GM19467 (cell line): ENCODE results near the gene FCGR2B.
"Not testable (repeated sequence)": the region's sequence is repeated elsewhere in the genome, so short reads cannot be mapped to it uniquely, and the experiment has no call there.

Source experiments
- ATAC-seq: cut with Tn5 transposase; IDR thresholded peaks from one replicate; pipeline ENCODE4 v1.9.1; 2021; ENCODE audit warnings: mild to moderate bottlenecking, moderate library complexity; ENCODE audit not compliant: unreplicated experiment

FCGR2B gene

DNA sequence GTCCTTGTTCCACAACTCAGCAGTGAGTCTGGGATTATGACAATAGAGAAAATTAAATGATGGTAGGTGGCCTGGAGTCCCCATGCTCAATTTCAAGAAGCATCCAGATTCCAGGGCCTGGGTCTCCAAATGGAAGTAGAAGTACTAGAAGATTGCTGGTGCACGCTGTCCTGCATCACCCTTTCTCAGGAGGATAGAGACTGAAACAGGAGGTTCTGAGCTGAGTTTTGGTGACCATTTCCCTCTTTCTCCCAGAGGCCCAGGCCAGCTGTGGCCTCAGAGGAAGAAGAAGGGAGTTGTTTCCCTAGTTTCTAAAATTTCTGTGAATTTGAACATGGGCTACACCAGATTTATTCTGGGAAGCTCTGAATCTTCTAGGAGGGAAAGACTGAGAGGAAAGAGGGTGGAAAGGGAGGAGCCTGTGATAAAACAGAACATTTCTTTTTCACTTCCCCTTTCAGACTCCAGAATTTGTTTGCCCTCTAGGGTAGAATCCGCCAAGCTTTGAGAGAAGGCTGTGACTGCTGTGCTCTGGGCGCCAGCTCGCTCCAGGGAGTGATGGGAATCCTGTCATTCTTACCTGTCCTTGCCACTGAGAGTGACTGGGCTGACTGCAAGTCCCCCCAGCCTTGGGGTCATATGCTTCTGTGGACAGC, at the start of gene FCGR2B:
Gene FCGR2B, plus strand, starts transcription at position 460 of the 656 bp plus-strand sequence. Its CDS starts 99 bp downstream, at position 559.
- peak; percentile 65 for ATAC-seq

DNA sequence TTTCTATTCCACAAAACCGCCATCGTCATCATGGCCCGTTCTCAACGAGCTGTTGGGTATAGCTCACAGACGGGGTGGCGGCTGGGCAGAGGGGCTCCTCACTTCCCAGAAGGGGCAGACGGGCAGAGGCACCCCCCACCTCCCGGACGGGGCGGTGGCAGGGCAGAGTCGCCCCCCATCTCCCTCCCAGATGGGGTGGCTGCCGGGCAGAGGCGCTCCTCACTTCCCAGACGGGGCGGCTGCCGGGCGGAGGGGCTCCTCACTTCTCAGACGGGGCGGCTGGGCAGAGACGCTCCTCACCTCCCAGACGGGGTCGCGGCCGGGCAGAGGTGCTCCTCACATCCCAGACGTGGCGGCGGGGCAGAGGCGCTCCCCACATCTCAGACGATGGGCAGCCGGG, 46.5 kb upstream of the FCGR2B start:
- not testable (repeated sequence) for ATAC-seq

DNA sequence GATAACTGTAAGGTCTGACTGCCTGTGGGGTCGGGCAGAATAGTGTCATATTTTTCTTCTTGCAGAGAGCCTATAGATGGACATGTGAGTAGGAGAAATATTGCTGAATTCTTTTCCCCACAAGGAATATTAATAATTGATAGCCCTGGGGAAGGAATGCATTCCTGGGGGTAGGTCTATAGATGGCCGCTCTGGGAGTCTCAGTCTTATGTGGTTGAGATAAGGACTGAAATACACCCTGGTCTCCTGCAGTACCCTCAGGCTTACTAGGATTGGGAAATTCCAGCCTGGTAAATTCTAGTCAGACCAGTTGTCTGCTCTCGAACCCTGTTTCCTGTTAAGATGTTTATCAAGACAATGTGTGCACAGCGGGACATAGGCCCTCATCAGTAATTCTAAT, 44.4 kb upstream of the FCGR2B start:
- not testable (repeated sequence) for ATAC-seq

DNA sequence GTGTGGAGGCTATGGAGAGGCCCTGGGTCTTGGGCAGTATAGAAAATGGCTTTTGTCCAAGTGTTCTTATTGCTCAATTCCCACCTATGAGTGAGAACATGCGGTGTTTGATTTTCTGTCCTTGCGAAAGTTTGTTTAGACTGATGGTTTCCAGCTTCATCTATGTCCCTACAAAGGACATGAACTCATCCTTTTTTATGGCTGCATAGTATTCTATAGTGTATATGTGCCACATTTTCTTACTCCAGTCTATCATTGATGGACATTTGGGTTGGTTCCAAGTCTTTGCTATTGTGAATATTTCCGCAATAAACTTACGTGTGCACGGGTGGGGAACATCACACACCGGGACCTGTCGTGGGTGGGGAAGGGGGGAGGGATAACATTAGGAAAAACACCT, 42.5 kb upstream of the FCGR2B start:
- not testable (repeated sequence) for ATAC-seq

- not testable (repeated sequence) for ATAC-seq
These were observed 41.6 kb upstream of the FCGR2B start for GRCh38 chr1:161621181-161622000.

DNA sequence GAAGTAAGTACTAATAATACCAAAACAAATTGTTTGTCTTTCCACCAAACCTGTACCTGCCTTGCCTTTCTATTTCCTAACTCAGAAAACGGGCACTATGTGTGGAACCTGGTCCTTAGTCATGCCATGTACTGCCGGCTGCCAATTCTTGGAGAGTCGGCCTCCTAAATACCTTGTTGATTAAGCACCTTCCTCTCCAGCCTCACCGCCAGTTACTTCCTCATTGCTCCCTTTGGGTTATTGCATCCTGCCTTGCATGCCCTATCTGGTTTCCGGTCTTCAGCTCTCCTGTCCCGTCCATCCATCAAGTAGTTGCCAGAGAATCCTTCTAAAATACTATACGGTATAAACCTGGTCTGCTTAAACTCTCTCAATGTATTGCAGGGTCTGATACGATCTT, 40.9 kb upstream of the FCGR2B start:
- not testable (repeated sequence) for ATAC-seq

GRCh38 chr1:161623401-161624051, 39.4 kb upstream of the FCGR2B start:
- not testable (repeated sequence) for ATAC-seq

DNA sequence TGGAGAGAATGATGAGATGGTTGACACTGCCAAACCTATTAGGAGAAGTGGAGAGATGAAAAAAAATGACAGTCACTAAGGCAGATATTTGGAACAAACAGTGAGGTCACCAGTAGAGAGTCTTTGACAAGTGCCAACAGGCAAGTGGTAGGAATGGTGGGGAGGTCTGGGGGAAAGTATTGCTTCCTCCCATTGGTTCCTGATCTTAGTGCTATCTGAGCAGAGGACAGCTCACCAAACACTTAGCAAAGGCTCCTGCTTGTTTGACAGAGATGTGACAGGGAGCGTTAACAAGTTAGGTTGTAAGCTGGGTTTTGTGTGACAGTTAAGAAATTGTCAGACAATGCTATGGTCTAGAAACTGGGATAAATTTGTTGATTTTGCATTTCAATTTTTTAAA, 38.3 kb upstream of the FCGR2B start:
- ATAC-seq, result not testable (repeated sequence)

- ATAC-seq, result not testable (repeated sequence)
These were observed 36.3 kb upstream of the FCGR2B start for GRCh38 chr1:161626445-161627146.

DNA sequence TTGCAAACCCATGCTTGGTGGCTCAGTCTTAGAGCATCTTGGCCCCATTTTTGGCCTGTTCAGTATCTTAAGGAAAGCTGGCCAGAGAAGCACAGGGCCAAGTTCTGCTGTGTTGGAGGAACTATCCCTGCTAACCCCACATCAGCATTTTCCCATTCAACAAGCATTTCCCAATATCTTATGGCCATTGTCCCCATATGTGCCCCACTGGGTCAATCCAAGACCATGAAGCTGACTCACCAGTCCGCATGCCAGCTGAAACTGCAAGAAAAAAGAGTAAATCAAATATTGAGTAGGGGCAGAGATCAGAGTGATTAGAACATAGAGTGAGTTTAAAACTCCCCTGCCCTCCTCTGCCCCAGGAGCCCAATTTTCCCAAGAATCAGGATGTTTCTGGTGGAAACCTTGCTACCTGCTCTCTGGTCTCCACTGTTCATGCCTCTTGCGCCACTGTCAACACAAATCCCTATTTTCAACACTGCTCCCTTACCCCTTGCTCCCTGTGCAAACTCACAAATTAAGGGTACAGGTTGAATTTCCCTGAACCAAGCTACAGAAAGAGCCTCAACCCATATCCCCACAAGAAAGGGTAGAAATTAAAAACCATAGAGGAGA, 32.7 kb upstream of the FCGR2B start:
- ATAC-seq, result not testable (repeated sequence)

DNA sequence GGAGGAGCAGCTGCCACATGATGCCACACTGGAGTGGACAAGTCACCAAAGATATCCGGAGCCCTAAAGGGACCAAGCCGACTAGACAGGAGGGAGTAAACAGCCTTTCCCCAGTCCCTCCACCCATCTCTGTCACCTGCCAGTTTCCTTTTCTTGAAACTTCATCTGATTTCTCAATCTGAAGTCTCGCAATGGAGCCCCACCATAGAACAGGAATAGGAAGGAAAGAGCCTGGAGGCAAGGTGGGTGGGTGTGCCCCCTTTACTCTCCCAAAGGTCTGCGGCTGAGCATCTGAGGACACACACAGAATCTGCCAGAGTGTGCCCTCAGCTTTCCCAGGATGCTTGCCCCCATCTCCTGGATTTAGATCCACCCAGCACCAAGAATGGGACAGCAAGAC, 31.9 kb upstream of the FCGR2B start, which contains the start of gene FCGR3B:
Gene FCGR3B, minus strand, starts transcription at position 101 of the 400 bp plus-strand sequence. Its CDS starts 82 bp downstream, at position 19.
- no peak for ATAC-seq

- ATAC-seq, result not testable (repeated sequence)
These were observed 27.9 kb upstream of the FCGR2B start for GRCh38 chr1:161634993-161635392.

GRCh38 chr1:161636189-161636782, 26.7 kb upstream of the FCGR2B start:
- not testable (repeated sequence) for ATAC-seq

DNA sequence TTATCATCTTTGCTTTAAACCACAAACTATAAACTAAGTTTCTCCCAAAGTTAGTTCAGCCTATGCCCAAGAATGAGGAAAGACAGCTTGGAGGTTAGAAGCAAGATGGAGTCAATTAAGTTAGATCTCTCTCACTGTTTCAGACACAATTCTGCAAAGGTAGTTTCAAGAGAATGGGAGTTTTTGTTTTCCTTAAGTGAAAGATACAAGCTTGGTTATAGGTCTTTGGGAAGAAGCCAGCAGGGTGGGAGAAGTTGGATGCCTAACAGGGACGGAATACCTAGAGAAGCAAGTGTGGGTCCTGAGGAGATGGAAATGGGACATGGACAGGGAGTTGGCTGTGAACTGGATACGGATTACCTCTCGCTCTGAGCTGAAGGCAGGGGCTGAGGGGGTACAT, 26.0 kb upstream of the FCGR2B start:
- ATAC-seq, result not testable (repeated sequence)

DNA sequence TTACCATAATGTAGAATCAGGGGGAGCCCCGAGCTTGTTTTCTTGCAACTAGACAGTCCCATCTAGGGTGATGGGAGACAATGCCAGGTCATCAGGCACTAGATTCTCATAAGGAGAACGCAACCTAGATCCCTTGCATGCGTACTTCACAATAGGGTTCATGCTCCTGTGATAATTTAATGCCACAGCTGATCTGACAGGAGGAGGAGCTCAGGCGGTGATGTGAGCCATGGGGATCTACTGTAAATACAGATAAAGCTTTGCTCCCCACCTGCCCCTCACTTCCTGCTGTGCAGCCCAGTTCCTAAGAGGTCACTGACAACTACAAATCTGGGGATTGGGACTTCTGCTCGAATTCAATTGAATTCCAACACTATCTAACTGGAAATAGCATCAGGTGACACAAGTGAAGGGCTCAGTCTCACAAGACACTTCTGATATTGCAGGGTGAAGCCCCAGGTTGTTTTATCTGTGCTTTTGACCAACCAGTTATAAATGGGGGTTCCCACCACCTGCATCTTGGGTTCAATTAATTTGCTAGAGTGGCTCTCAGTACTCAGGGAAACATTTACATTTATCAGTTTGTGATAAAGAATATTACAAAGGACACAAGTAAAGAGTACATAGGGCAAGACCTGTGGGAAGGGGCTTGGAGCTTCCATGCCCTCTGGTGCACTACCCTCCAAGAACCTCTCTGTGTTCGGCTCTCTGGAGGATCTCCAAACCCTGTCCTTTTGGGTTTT, 24.5 kb upstream of the FCGR2B start:
- ATAC-seq, result not testable (repeated sequence)

DNA sequence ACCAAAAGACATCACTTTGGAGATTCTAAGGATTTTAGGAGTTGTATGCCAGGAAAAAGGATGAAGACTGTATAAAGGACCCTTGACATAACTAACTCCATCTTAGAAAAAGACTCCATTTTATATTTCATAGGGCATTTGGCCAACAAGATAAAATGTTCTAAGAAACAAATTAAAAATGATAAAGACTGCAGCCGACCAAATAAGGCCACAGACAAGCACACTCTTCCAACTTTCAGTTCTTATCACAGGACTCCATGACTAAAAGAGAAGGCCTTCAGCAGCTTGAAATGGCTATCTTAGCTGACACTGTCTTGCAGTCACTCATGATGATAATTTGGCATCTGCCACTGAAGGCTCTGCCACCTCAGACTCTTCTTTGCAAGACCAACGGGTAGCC, 23.7 kb upstream of the FCGR2B start:
- not testable (repeated sequence) for ATAC-seq

DNA sequence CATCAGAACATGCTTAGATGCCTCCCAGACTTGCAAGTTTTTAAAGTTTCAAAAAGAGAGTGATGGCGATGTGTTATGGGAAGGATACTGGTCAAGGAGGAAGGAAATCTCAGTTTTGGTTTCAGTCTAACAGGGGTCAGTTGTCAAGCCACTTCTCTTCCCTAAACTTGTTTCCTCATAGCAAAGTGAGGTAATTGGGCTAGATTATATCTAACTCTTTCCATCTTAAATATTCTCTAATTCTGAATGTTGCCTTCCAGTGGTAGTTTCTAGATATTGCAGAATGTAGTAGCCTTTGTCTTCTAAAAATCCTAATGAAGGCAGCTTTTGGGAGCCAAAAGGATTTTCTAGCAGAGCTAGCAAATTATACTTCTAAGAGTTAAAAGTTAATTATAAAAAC, 20.2 kb upstream of the FCGR2B start:
- not testable (repeated sequence) for ATAC-seq

GRCh38 chr1:161643481-161644208, 19.3 kb upstream of the FCGR2B start:
- ATAC-seq, result not testable (repeated sequence)

DNA sequence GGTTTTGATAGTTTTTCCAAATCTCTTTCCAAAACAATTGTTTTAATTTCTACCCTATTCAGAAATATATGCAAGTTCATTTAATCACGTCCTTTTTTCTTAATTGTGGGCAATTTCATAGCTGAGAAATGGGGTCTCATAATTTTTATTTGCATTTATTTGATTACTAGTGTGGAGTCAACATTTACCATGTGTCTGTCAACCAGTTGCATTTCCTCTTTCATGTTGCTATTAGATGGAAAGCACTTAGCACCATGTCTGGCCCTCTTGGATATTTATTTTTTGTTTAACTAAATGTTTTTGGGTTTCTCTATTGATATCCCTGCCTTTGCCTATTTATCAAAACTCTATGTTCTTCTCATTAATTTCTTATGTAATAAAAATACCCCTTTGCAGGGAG, 18.1 kb upstream of the FCGR2B start:
- ATAC-seq, result not testable (repeated sequence)
